HG03378 (cell line): Measurements from ENCODE around the gene SELENOO.

Experiments
- ATAC-seq: cut with Tn5 transposase; IDR thresholded peaks from one replicate; pipeline ENCODE4 v1.9.1; 2021; ENCODE audit warnings: mild to moderate bottlenecking, moderate library complexity; ENCODE audit not compliant: unreplicated experiment

Gene SELENOO

DNA sequence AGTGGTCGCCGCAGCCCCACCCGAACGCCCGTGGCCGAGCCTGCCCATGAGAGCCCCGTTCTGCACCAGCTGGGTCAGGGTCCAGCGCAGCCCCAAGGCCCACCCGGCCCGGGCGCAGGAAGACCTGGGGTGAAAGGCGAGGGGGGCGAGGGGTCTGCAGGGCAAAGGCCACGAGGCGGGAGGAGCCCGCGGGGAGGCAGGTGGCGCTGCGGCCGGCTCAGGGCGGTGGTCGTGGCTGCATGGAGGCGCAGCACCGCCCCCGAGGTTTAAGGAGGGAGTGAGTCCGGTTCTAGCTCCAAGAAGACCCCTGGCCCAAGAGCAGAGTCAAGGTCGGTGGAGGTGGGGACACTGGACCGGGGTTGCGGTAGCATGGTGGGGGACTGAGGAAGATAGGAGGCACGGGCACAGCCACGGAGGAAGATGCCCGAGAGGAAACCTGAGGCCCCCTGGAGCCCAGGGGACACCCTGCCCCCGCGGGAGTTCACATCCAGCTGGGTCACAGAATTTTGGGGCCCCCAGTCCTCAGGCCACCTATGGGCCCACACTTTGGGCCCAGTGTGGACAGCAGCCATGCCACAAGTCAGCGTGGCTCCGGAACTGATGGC is 50.8 kb downstream of the SELENOO start:
- ATAC-seq: no peak

DNA sequence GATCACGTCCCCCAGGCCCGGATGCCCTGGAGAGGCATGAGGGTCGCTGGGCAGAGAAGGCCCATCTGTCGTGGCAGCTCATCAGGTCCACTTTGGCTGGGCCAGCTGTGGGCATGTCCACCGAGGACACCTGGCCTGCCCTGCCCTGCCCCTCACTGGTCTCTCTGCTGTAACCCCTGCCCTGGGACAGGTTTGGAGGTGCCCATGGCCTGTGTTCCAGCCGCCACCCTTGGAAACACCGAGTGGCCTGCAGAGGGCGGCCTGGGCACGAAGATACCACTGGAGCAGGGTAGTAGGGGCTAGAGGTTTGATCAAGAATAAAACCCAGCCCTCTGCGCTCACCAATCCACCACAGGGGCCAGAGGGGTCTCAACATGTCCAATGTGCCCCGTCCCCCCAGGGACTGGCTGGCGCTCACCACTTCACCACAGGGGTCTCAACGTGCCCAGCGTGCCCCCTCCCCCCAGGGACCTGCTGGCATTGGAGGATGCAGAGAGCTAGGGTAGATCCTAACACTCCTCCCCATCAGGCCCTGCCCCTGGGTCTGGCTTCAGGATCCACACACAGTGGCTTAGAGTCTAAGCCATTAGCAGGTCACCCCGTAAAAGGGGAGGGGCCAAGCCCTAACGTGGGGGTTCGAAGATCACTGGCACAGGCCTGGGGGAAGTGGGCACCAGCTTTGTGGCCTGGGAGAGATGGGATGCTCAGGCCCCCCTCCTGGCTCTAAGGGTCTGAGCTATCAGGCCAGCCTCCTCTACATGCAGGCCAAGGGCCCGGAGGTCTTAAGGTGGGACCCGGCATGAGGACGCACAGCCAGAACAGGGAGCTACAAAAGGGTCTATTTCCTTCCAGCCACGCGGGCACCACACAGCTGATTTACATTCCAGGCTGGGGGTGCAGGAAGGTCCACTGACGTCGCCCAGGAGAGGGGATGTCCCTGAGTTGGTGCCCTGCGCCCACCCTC is 51.6 kb downstream of the SELENOO start:
- no peak for ATAC-seq

GRCh38 chr22:50253046-50253915 is 52.5 kb downstream of the SELENOO start:
- no peak for ATAC-seq

DNA sequence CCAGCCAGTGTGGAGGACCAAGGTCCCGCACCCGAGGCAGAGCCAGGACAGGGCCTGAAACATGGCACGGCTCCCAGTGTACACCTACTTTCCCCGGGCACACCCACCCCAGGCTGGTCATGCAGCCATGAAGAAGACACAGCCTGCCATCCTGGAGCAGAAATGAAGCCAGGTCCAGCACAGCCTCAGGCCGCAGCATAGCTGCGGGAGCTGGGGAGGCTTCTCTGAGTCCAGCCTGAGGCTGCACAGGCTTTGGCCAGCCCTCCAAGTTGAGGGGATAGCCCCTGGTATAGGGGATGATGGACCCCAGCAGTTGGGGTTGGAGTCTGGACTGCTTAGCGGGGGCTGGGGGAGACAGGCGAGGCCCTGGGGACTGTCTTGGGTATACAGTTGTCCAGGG is 53.1 kb downstream of the SELENOO start:
- no peak for ATAC-seq

DNA sequence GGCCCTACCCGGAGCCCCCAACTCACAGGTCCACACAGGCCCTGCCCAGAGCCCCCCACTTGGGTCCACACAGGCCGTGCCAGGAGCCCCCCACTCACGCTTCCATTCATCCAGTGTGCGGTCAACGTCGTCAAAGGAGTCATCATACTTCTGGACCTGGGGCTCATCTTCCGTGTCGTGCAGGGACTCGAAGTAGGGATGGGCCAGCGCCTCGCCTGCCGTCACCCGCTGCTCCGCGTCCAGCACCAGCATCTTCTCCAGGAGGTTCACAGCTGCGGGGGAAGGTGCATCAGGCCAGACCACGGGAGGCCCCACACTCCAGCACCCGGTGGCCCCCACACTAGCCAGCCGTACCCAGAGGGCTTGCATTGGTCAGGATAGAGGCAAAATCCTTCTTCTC is 54.3 kb downstream of the SELENOO start:
- no peak for ATAC-seq

DNA sequence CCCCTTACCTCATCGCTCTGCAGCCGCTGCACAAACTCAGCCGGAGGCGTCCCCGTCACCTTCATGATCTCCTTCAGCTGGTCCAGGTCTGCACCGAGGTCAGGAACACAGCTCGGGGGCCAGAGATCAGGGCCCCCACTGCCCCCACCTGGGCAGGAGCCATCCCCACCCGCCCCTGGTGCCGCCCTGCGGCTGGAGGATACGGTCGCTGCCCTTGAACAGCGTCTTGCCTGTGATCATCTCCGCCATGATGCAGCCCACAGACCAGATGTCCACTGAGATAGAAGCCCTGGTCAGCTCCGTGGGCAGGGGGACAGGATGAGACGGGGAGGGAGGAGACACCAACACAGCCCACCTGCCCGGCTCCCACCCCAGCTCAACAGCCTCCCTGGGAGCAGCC is 54.8 kb downstream of the SELENOO start:
- no peak for ATAC-seq

DNA sequence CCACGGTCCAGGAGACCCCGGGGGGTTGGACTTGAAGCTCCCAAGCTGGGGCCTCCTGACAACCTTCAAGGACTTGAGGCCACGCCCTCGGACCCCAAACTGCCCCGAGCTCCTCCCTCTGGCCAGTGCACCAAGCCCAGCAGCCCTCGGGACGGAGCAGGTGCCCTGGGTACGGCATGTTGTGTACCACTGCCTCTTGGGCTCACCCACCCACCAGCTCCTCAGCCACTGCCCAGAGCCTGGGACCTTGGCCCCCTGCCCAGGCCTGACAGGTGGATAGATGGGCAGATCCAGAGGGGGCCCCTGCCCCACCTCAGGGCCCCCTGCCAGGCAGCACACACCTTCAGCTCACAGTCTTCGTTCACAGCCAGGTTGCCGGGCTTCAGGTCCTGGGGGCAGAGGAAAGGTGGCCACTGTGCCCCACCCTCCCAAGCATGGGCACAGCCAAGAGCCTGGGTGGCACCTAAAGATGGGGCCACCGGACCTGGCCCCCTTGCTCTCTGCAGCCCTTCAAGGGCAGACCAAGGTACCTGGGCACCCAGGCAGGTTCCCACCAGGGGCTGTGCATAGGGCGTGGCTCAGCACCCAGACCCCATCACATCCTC is 55.5 kb downstream of the SELENOO start:
- ATAC-seq: no peak

DNA sequence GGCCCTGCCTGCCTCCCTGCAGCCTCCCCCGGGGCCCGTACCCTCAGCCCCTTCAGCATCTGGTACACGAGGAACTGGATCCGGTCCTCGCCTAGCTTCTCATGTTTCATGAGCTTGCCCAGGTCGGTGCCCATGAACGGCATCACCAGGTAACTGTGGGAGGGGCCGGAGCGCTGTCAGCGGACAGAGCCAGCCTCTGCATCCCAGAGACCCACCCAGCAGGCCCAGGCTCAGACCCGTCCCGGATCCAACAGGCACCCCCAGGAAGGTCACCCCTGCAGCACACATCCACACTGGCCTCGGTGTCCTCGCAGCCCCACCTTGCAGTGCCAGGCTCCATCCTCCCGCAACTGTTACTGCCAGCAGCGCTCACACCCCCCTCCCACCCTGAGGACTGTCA is 56.2 kb downstream of the SELENOO start:
- no peak for ATAC-seq

DNA sequence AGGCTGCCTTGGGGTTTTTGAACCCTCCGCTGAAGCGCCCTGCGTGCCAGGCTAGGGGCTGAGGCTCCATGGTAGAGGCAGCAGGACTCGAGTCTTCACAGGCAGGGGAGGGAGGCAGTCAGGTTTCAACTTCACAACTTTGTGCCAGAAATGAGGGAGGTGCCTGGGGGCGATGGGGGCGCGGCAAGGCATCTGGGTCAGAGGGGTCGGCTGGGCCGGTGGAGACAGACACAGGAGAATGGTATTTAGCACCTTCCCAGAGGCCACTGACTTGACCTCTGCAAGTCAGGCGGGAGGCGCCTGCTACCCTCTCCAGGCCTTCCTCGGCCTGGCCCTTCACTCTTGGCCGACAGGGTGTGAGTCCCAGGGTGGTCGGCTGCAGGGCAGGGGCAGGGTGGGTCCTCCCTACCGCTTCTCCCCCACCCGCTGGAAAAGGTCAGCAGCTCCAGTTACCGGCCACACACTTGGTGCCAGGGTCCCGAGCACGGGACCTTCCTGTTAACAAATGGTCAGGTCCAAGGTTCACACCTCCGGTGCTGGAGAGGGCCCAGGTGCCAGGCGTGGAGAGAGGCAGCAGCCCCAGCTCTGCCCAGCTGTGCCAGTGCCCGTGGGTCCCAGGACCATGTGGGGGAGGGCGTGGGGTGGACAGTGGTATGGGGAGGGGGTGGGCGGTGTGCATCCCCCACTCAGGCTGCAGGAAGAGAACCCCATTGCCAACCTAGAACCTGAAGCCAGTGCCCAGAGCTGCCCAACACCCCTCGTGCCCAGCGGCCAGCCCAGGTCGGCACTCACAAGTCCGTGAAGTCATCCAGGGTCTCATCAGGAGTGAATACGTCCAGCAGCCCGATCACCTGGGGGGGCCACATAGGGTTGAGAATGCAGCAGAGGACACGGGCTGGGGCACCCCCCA is 56.9 kb downstream of the SELENOO start:
- no peak for ATAC-seq

- ATAC-seq: no peak
These were observed 57.8 kb downstream of the SELENOO start for GRCh38 chr22:50258361-50259292.

- ATAC-seq: no peak
These were observed 58.5 kb downstream of the SELENOO start for GRCh38 chr22:50259302-50259701.

DNA sequence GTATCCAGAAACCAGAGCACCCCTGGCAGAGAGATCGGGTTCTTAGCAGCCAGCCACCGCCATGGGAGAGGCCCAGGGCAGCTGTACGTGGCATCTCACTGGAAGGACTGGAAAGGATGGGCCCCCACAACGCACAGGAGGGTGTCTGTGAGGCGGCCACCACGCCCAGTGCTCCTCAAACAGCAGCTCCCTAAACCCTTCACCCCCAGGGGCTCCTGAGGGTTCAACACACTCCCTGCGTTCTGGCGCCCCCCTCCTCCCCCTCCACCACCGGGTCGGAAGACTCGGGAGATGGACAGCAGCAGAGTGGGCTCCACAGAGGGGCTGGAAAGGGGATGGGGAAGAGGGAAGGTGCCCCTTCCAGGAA is 59.6 kb downstream of the SELENOO start:
- ATAC-seq: no peak

- no peak for ATAC-seq
These were observed 60.2 kb downstream of the SELENOO start for GRCh38 chr22:50260801-50261614.

DNA sequence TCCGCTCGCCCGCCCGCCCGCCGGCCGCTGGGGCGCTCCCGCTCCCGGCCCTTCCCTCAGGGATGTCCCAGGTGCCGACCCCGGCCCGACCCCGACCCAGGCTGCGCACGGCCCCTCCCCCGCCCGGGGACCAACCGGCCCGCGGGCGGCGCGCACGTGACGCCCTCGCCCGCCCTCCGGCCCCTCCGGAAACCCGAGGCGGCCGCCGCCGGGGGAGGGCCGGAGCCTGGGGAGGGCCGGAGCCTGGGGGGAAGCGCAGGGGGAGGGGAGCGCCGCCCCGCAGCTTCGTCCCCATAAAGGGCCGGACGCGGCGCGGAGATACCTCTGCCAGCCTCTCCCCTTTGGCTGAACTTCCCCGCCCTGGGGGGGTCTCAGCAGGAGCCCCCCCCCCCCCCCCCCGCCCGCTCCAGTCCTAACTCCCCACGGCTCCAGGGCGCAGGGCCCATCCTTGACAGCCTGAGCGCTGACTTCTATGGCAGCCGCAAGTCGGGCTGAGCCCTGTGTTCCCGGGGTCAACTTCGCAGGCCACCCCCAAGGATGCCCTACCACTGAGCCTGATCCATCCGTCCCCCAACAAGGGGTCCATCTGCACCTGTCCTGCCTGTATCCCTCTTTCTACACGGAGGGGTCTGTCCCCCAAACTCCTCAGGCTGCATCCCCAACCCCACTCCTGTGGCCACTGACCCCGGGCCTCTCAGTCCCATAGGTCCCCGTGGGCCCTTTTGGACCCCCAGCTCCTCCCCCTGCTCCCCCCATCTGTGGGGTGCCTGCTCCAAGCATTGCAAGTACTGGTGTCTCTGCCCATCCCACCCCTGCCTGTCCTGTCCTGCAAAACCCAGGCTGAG is 61.0 kb downstream of the SELENOO start, which contains the start of gene MAPK12:
MAPK12 (minus strand) TSS at position 69 of the 845 bp plus-strand sequence. CDS start 174 bp downstream, outside the sequence.
- no peak for ATAC-seq

- ATAC-seq: no peak
These were observed 61.7 kb downstream of the SELENOO start for GRCh38 chr22:50262460-50262911.

GRCh38 chr22:50262973-50263617 is 62.3 kb downstream of the SELENOO start:
- ATAC-seq: no peak
